IgD-negative memory B cell (primary cell): Measurements from ENCODE around the gene KDM2A. TPM values are rescaled to one million over a fixed set of nuclear protein-coding genes. Genes with fewer than 3 reads are reported as not detected.
"Not testable (repeated sequence)": the region's sequence is repeated elsewhere in the genome, so short reads cannot be mapped to it uniquely, and the experiment has no call there.

Experiments
- H3K27ac Mint-ChIP-seq, 3 donors: one replicate each; pipeline ENCODE4 v1.8.0; 2020 to 2022; ENCODE audit warnings: mild to moderate bottlenecking in 3 of 3, mixed read lengths in 3 of 3, moderate library complexity in 1 of 3
- H3K27me3 Mint-ChIP-seq: one replicate; pipeline ENCODE4 v1.8.0; 2021; ENCODE audit warnings: mixed read lengths
- H3K36me3 Mint-ChIP-seq: one replicate; pipeline ENCODE4 v1.8.0; 2020; ENCODE audit warnings: mild to moderate bottlenecking, mixed read lengths
- H3K4me1 Mint-ChIP-seq, 3 donors: one replicate each; pipeline ENCODE4 v1.8.0; 2020 to 2022; ENCODE audit warnings: mixed read lengths in 3 of 3, mild to moderate bottlenecking in 1 of 3
- H3K4me3 Mint-ChIP-seq, 4 donors: one replicate each; pipeline ENCODE4 v1.8.0; 2020 to 2022; ENCODE audit warnings: mild to moderate bottlenecking in 4 of 4, mixed read lengths in 4 of 4, moderate library complexity in 3 of 4
- H3K9me3 Mint-ChIP-seq, 3 donors: one replicate each; pipeline ENCODE4 v1.8.0; 2020 to 2021; ENCODE audit warnings: mixed read lengths in 3 of 3, mild to moderate bottlenecking in 1 of 3
- polyA plus RNA-seq: library from polyadenylated mRNA; unstranded; fragments of 300-500 nt; fragmentation: Illumina TruSeq; gene quantifications from one replicate; pipeline ENCODE4 v1.2.3, GENCODE V29; 2021

The KDM2A gene
- polyA plus RNA-seq, 1 donor from 2014 or later = 25.1 TPM

- peaks cover 20 to 41% (median 21%) of the 10 kb centered on the region in 3 donors for H3K4me1 Mint-ChIP-seq
- H3K9me3 Mint-ChIP-seq, H3K4me3 Mint-ChIP-seq, H3K36me3 Mint-ChIP-seq, H3K27me3 Mint-ChIP-seq, H3K27ac Mint-ChIP-seq: not testable (repeated sequence)
Measured at GRCh38 chr11:67168911-67169310, 49.8 kb downstream of the KDM2A start.

- no peak overlapping the region for H3K4me3 Mint-ChIP-seq
- H3K27ac Mint-ChIP-seq = no peak overlapping the region
- H3K4me1 Mint-ChIP-seq = peaks cover 5 to 20% (median 9%) of the 10 kb centered on the region in 3 donors
- H3K27me3 Mint-ChIP-seq = no peaks in the 10 kb centered on the region
- peaks cover 2% of the 10 kb centered on the region for H3K36me3 Mint-ChIP-seq
- no peaks in the 10 kb centered on the region for H3K9me3 Mint-ChIP-seq
Measured at GRCh38 chr11:67174311-67174710, 55.2 kb downstream of the KDM2A start.

GRCh38 chr11:67177399-67178281 is 58.6 kb downstream of the KDM2A start:
- peaks cover 2% of the 10 kb centered on the region for H3K36me3 Mint-ChIP-seq
- no peak overlapping the region for H3K4me3 Mint-ChIP-seq
- no peaks in the 10 kb centered on the region for H3K9me3 Mint-ChIP-seq
- H3K27me3 Mint-ChIP-seq = no peaks in the 10 kb centered on the region
- peaks cover 0 to 3% (median 2%) of the 10 kb centered on the region in 3 donors for H3K4me1 Mint-ChIP-seq
- H3K27ac Mint-ChIP-seq = no peak overlapping the region

- Mint-ChIP-seq H3K27ac (no peak overlapping the region), H3K9me3 (no peaks in the 10 kb centered on the region), H3K36me3 (peaks cover 2% of the 10 kb centered on the region)
Measured at GRCh38 chr11:67178421-67178820, 59.4 kb downstream of the KDM2A start.

GRCh38 chr11:67178878-67179277 is 59.8 kb downstream of the KDM2A start:
- H3K36me3 Mint-ChIP-seq = peaks cover 2% of the 10 kb centered on the region
- H3K4me1 Mint-ChIP-seq = peaks cover 0 to 3% (median 2%) of the 10 kb centered on the region in 3 donors
- no peaks in the 10 kb centered on the region for H3K27me3 Mint-ChIP-seq
- no peak overlapping the region for H3K27ac Mint-ChIP-seq
- no peak overlapping the region for H3K4me3 Mint-ChIP-seq
- no peaks in the 10 kb centered on the region for H3K9me3 Mint-ChIP-seq

More at GRCh38 chr11:67178421-67178820, 59.4 kb downstream of the KDM2A start:
- H3K27me3 Mint-ChIP-seq = no peaks in the 10 kb centered on the region
- H3K4me3 Mint-ChIP-seq = no peak overlapping the region
- H3K4me1 Mint-ChIP-seq = peaks cover 0 to 3% (median 2%) of the 10 kb centered on the region in 3 donors

- Mint-ChIP-seq H3K36me3 (peaks cover 2% of the 10 kb centered on the region), H3K27ac (no peak overlapping the region)
Measured at GRCh38 chr11:67179892-67180490, 60.9 kb downstream of the KDM2A start.

GRCh38 chr11:67194096-67194495 is 75.0 kb downstream of the KDM2A start:
- no peaks in the 10 kb centered on the region for H3K9me3 Mint-ChIP-seq
- H3K27me3 Mint-ChIP-seq = no peaks in the 10 kb centered on the region
- H3K4me3 Mint-ChIP-seq = no peak overlapping the region
- peaks cover 9% of the 10 kb centered on the region for H3K36me3 Mint-ChIP-seq
- H3K27ac Mint-ChIP-seq = peak overlapping the region in 1 of 3 donors; percentile 59
- peaks cover 8 to 13% (median 9%) of the 10 kb centered on the region in 3 donors for H3K4me1 Mint-ChIP-seq

More at GRCh38 chr11:67179892-67180490, 60.9 kb downstream of the KDM2A start:
- Mint-ChIP-seq H3K4me1 (peaks cover 0 to 3% (median 2%) of the 10 kb centered on the region in 3 donors), H3K27me3 (no peaks in the 10 kb centered on the region), H3K9me3 (no peaks in the 10 kb centered on the region), H3K4me3 (no peak overlapping the region)

GRCh38 chr11:67195971-67196456 is 77.0 kb downstream of the KDM2A start:
- no peaks in the 10 kb centered on the region for H3K27me3 Mint-ChIP-seq
- no peaks in the 10 kb centered on the region for H3K9me3 Mint-ChIP-seq
- no peak overlapping the region for H3K27ac Mint-ChIP-seq
- H3K4me1 Mint-ChIP-seq = peaks cover 8 to 11% (median 9%) of the 10 kb centered on the region in 3 donors
- peaks cover 8% of the 10 kb centered on the region for H3K36me3 Mint-ChIP-seq
- no peak overlapping the region for H3K4me3 Mint-ChIP-seq

- Mint-ChIP-seq H3K36me3 (peaks cover 11% of the 10 kb centered on the region), H3K27ac (no peak overlapping the region), H3K4me3 (no peak overlapping the region), H3K27me3 (no peaks in the 10 kb centered on the region), H3K4me1 (peaks cover 8 to 9% (median 9%) of the 10 kb centered on the region in 3 donors), H3K9me3 (no peaks in the 10 kb centered on the region)
Measured at GRCh38 chr11:67197606-67198005, 78.5 kb downstream of the KDM2A start.

- H3K9me3 Mint-ChIP-seq, H3K4me1 Mint-ChIP-seq, H3K27me3 Mint-ChIP-seq, H3K4me3 Mint-ChIP-seq: not testable (repeated sequence)
- H3K36me3 Mint-ChIP-seq = peaks cover 13% of the 10 kb centered on the region
- peak overlapping the region in 1 of 3 donors; percentile 47 for H3K27ac Mint-ChIP-seq
Measured at GRCh38 chr11:67198781-67199180, 79.7 kb downstream of the KDM2A start.

- Mint-ChIP-seq H3K4me1 (peaks cover 8 to 9% (median 9%) of the 10 kb centered on the region in 3 donors), H3K36me3 (peaks cover 10% of the 10 kb centered on the region), H3K9me3 (no peaks in the 10 kb centered on the region), H3K4me3 (no peak overlapping the region), H3K27ac (no peak overlapping the region), H3K27me3 (no peaks in the 10 kb centered on the region)
Measured at GRCh38 chr11:67199751-67200150, 80.7 kb downstream of the KDM2A start.

GRCh38 chr11:67202028-67202427 is 83.0 kb downstream of the KDM2A start:
- no peaks in the 10 kb centered on the region for H3K9me3 Mint-ChIP-seq
- no peak overlapping the region for H3K27ac Mint-ChIP-seq
- peaks cover 0 to 1% (median 0%) of the 10 kb centered on the region in 3 donors for H3K4me1 Mint-ChIP-seq
- no peak overlapping the region for H3K4me3 Mint-ChIP-seq
- H3K27me3 Mint-ChIP-seq = no peaks in the 10 kb centered on the region
- H3K36me3 Mint-ChIP-seq = peaks cover 13% of the 10 kb centered on the region

- peak overlapping the region in 1 of 3 donors; percentile 64 for H3K27ac Mint-ChIP-seq
- H3K36me3 Mint-ChIP-seq = peaks cover 12% of the 10 kb centered on the region
- H3K9me3 Mint-ChIP-seq = no peaks in the 10 kb centered on the region
- H3K4me1 Mint-ChIP-seq = no peaks in the 10 kb centered on the region
- H3K4me3 Mint-ChIP-seq = no peak overlapping the region
- no peaks in the 10 kb centered on the region for H3K27me3 Mint-ChIP-seq
Measured at GRCh38 chr11:67204822-67205221, 85.8 kb downstream of the KDM2A start.

GRCh38 chr11:67209222-67209621 is 90.2 kb downstream of the KDM2A start:
- not testable (repeated sequence) for H3K36me3 Mint-ChIP-seq

GRCh38 chr11:67211656-67212436 is 92.8 kb downstream of the KDM2A start:
- H3K36me3 Mint-ChIP-seq = peaks cover 7% of the 10 kb centered on the region

More at GRCh38 chr11:67209222-67209621, 90.2 kb downstream of the KDM2A start:
- not testable (repeated sequence) for H3K9me3 Mint-ChIP-seq, H3K4me3 Mint-ChIP-seq, H3K27me3 Mint-ChIP-seq, H3K27ac Mint-ChIP-seq
- H3K4me1 Mint-ChIP-seq = peaks cover 12 to 18% (median 16%) of the 10 kb centered on the region in 3 donors

More at GRCh38 chr11:67211656-67212436, 92.8 kb downstream of the KDM2A start:
- H3K4me1 Mint-ChIP-seq = peaks cover 12 to 20% (median 16%) of the 10 kb centered on the region in 3 donors
- no peak overlapping the region for H3K27ac Mint-ChIP-seq
- no peaks in the 10 kb centered on the region for H3K27me3 Mint-ChIP-seq
- H3K4me3 Mint-ChIP-seq = no peak overlapping the region
- H3K9me3 Mint-ChIP-seq = no peaks in the 10 kb centered on the region
